Upper lobe of left lung (tissue), 6 donors: Measurements from ENCODE around the gene TMEM154. TPM values are rescaled to one million over a fixed set of nuclear protein-coding genes. Genes with fewer than 3 reads are reported as not detected.

Experiments used
- ATAC-seq, 2 donors: fragments of 200-7000 bp; cut with Tn5 transposase; one replicate each; pipeline ENCODE4 v1.9.1; 2022; ENCODE audit warnings: mild to moderate bottlenecking in 2 of 2, moderate library complexity in 2 of 2; ENCODE audit not compliant: low FRiP score in 2 of 2
- DNase-seq, 2 donors: peaks; one replicate each; pipeline ENCODE4 v3.0.0-alpha.2; 2019 to 2020
- H3K27ac ChIP-seq, 4 donors: fragments of 200-600 bp; sonication (generic); one replicate each; pipeline ENCODE4 v1.5.1; 2016 to 2019
- H3K27me3 ChIP-seq, 4 donors: fragments of 200-600 bp; sonication (generic); one replicate each; pipeline ENCODE4 v1.5.1; 2017 to 2019
- H3K36me3 ChIP-seq, 4 donors: fragments of 200-600 bp; sonication (generic); one replicate each; pipeline ENCODE4 v1.5.1; 2016 to 2019
- H3K4me1 ChIP-seq, 4 donors: fragments of 200-600 bp; sonication (generic); one replicate each; pipeline ENCODE4 v1.5.1; 2018 to 2019
- H3K4me3 ChIP-seq, 4 donors: fragments of 200-600 bp; sonication (generic); one replicate each; pipeline ENCODE4 v1.5.1; 2017 to 2019; ENCODE audit warnings: mild to moderate bottlenecking in 2 of 4, moderate library complexity in 1 of 4
- H3K9me3 ChIP-seq, 4 donors: fragments of 200-600 bp; sonication (generic); one replicate each; pipeline ENCODE4 v1.5.1; 2018 to 2019
- EP300 ChIP-seq, 4 donors: sonication (generic); formaldehyde crosslinking; IDR thresholded peaks; one replicate each; pipeline ENCODE4 v1.5.1; 2017; ENCODE audit warnings: antibody characterized with exemption in 4 of 4, control low read depth in 2 of 4
- POLR2A ChIP-seq, 4 donors: fragments of 450-650 bp; IDR thresholded peaks; one replicate each; pipeline ENCODE4 v1.5.1; 2016 to 2017; ENCODE audit warnings: antibody characterized with exemption in 4 of 4, mild to moderate bottlenecking in 2 of 4
- POLR2AphosphoS5 ChIP-seq, 2 donors: sonication (generic); formaldehyde crosslinking; IDR thresholded peaks; one replicate each; pipeline ENCODE4 v1.5.1; 2017; ENCODE audit warnings: antibody characterized with exemption in 2 of 2
- WGBS, 2 donors: methylation state at CpG; one replicate each; pipeline ENCODE4 v1.1.5; 2017 to 2018; 5-methylcytosine and 5-hydroxymethylcytosine counted together
- total RNA-seq, 6 donors: library from RNA; depleted of rRNA in 4 of 6; stranded (reverse); fragments of >200 nt in 4 of 6; gene quantifications; one replicate each; pipeline versions ENCODE4 v1.1.0 to v1.2.1, GENCODE V29; 2016 to 2021
- TF ChIP-seq, protein P1 (sequence below), 6 experiments: fragments of 450-650 bp in 4 of 6; fragments of 200-600 bp in 2 of 6; sonication (generic) in 2 of 6; IDR thresholded peaks; one replicate each; pipeline ENCODE4 v1.5.1; 2016 to 2019; ENCODE audit warnings: antibody characterized with exemption in 6 of 6
- donor health status: DM: no; HTN: no; CAD: no; lungs with moderate emphysema.
- donor health status: DM: no; HTN: yes; CAD: no; lungs with severe emphysema.

Gene TMEM154
- total RNA-seq, 6 donors from 2014 or later = 2.4 to 18.7 (median 6.0) TPM

DNA sequence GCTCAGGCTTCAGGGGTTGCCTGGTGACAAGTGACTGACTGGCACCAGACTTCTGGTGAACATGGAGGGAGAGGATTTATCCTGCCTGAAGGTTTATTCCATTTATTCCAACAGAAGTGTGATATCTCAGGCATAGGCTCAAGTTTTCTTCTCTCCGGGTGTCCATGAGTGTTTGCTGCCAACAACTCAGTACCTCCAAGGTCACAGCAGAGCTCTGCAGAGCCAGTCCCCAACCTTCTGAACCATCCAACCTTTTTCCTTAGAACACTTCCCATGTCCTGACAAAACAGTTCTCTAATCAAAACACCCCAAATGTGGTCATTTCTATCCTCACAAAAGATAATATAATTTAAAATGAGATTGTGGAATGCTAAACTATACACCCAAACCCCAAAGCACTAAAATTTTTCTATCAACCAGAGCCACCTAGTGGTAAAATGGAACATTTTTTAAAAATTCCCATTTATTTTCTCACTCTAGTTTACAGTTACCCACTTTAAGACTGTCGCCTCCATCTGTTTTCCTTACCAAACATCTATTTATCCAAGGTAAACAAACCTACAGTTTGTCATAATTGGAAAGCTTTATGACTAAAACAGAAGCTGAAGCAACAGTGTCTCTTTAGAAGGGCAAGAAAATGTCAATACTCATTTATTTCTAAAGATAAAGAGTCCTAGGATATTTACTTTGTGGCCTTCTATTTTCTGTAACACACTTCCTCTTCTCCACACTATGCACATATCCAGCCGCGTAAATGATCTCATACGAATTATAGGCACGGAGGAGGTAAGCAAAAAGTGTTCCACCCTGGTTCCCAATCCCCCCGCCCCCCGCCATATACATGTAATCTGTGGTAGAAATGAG is 39.5 kb downstream of the TMEM154 start:
- Histone ChIP-seq H3K4me1 (peaks cover 0 to 11% (median 0%) of the 10 kb centered on the region in 4 donors), H3K36me3 (no peaks in the 10 kb centered on the region), H3K27ac (no peak overlapping the region), H3K4me3 (no peak overlapping the region), H3K9me3 (no peaks in the 10 kb centered on the region), H3K27me3 (no peaks in the 10 kb centered on the region)
- DNase-seq = no peak
- WGBS, 2 donors = 36 to 48% methylated on average over 8 of the region's 8 CpGs
- peak in 1 of 2 donors; percentile 56 for ATAC-seq
- TF ChIP-seq, protein P1, sequence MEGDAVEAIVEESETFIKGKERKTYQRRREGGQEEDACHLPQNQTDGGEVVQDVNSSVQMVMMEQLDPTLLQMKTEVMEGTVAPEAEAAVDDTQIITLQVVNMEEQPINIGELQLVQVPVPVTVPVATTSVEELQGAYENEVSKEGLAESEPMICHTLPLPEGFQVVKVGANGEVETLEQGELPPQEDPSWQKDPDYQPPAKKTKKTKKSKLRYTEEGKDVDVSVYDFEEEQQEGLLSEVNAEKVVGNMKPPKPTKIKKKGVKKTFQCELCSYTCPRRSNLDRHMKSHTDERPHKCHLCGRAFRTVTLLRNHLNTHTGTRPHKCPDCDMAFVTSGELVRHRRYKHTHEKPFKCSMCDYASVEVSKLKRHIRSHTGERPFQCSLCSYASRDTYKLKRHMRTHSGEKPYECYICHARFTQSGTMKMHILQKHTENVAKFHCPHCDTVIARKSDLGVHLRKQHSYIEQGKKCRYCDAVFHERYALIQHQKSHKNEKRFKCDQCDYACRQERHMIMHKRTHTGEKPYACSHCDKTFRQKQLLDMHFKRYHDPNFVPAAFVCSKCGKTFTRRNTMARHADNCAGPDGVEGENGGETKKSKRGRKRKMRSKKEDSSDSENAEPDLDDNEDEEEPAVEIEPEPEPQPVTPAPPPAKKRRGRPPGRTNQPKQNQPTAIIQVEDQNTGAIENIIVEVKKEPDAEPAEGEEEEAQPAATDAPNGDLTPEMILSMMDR (IDR thresholded peaks at IDR 0.05) = peak; percentile 17 to 59 (median 48)
- TF ChIP-seq POLR2A (IDR thresholded peaks at IDR 0.05) = no peak

DNA sequence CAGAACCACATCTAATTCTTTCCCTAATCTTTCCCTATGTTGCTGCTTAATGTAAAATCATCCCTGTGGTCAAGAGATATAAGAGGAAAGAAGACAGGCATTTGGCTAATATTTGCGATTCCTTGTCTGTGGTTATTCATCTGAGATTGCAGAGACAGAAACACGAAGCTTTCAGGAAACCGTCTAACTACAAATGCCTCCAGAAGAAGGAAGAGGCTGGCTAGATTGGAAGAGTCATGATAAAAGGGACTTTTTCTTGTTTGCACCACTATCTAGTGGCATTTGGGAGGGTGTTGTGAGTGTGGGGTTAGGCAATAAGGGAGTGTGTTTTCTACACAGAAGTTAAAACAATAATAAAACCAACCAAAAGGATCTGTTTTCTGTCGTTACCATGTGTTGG is 43.9 kb downstream of the TMEM154 start:
- ATAC-seq (no peak), DNase-seq (no peak)
- no peaks in the 10 kb centered on the region for H3K36me3 ChIP-seq
- H3K27me3 ChIP-seq = no peaks in the 10 kb centered on the region
- peak overlapping the region in 2 of 4 donors; percentile 15 to 47 for H3K27ac ChIP-seq
- H3K4me1 ChIP-seq = peaks cover 0 to 5% (median 0%) of the 10 kb centered on the region in 4 donors
- WGBS, 2 donors = 58 to 61% methylated on average over 4 of the region's 4 CpGs
- TF ChIP-seq POLR2A (IDR thresholded peaks at IDR 0.05) = no peak
- TF ChIP-seq EP300 (IDR thresholded peaks at IDR 0.05) = no peak
- no peak for TF ChIP-seq POLR2AphosphoS5 (IDR thresholded peaks at IDR 0.05)
- TF ChIP-seq, protein P1 (IDR thresholded peaks at IDR 0.05) = no peak
- H3K9me3 ChIP-seq = no peaks in the 10 kb centered on the region
- no peak overlapping the region for H3K4me3 ChIP-seq

DNA sequence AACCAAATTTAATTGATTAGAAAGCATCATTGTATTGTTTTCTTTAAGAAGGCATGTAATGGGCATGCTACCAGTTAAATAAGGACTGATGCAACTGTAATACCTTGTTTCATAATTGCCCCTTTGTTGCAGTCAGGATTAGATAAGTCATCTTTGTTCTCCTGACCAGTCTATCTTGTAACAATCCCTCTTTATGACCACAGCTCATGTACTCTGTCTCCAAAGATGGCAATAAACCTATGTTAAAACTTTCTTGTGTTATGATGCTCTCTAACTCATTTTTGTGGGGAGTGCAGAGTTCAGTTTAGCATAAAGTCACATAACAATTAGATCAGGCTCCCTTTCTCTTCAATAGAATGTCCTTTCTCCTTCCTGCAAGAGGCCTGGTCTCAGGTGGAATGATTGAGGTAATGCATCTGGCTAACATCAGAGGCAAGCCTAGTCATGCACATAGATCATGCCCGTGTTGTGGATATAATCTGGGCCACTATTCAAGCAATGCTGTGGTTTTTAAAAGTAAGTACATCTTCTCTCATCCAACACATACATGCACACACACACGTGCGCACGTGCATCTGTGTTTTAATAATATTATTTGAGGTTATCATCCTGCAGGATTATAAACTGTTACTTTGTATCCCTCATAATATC is 45.6 kb downstream of the TMEM154 start:
- Histone ChIP-seq H3K4me1 (no peaks in the 10 kb centered on the region), H3K27me3 (no peaks in the 10 kb centered on the region), H3K27ac (no peak overlapping the region), H3K36me3 (no peaks in the 10 kb centered on the region), H3K4me3 (no peak overlapping the region), H3K9me3 (no peaks in the 10 kb centered on the region)
- 82 to 92% methylated on average over 4 of the region's 4 CpGs for WGBS, 2 donors
- TF ChIP-seq, protein P1 (IDR thresholded peaks at IDR 0.05) = no peak
- no peak for TF ChIP-seq POLR2AphosphoS5 (IDR thresholded peaks at IDR 0.05)
- TF ChIP-seq EP300 (IDR thresholded peaks at IDR 0.05) = no peak
- no peak for TF ChIP-seq POLR2A (IDR thresholded peaks at IDR 0.05)
- DNase-seq (no peak), ATAC-seq (no peak)

DNA sequence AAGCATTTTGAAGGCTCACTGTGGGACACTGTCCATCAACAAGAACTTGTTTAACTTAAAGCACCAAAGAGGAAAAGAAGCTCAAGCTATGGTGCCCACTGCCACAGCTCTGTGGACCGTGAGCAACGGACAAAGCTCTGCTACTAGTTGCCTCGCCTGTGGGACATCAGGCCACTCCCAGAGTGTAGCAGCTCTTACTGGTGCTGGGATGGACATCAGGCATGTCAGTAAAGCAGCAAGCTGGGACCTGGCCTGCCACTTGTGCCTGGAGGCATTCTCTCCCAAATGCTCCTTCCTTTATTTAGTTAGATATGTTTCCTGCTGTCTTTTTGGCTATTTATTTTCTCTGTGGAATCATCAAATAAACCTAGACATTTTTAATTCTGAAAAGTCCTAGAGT is 46.7 kb downstream of the TMEM154 start:
- no peaks in the 10 kb centered on the region for H3K9me3 ChIP-seq
- ATAC-seq = no peak
- H3K4me3 ChIP-seq = no peak overlapping the region
- DNase-seq = no peak
- H3K27ac ChIP-seq = no peak overlapping the region
- no peak for TF ChIP-seq POLR2A (IDR thresholded peaks at IDR 0.05)
- TF ChIP-seq EP300 (IDR thresholded peaks at IDR 0.05) = no peak
- TF ChIP-seq POLR2AphosphoS5 (IDR thresholded peaks at IDR 0.05) = no peak
- TF ChIP-seq, protein P1 (IDR thresholded peaks at IDR 0.05) = no peak
- no peaks in the 10 kb centered on the region for H3K36me3 ChIP-seq
- H3K27me3 ChIP-seq = no peaks in the 10 kb centered on the region
- H3K4me1 ChIP-seq = no peaks in the 10 kb centered on the region
- 56% methylated on average over 3 of the region's 3 CpGs; no CpG with 5 or more reads in 1 of the 2 donors for WGBS, 2 donors
